Esophagus squamous epithelium (tissue), 4 donors: Measurements from ENCODE around the gene HOPX.

Source experiments
- CTCF ChIP-seq, 6 experiments: fragments of 450-650 bp in 4 of 6; fragments of 200-600 bp in 2 of 6; sonication (generic) in 2 of 6; IDR thresholded peaks; one replicate each; pipeline ENCODE4 v1.5.1; 2016 to 2019; ENCODE audit warnings: antibody characterized with exemption in 6 of 6, mild to moderate bottlenecking in 4 of 6, moderate library complexity in 4 of 6
- POLR2A ChIP-seq, 4 donors: fragments of 450-650 bp; IDR thresholded peaks; one replicate each; pipeline ENCODE4 v1.6.1; 2017; ENCODE audit warnings: antibody characterized with exemption in 4 of 4, mild to moderate bottlenecking in 4 of 4, moderate library complexity in 3 of 4

GRCh38 chr4:56606385-56606784 lies 74.7 kb downstream of the HOPX start:
- TF ChIP-seq CTCF (IDR thresholded peaks at IDR 0.05) (no peak), POLR2A (IDR thresholded peaks at IDR 0.05) (no peak)
